ENCODE results near the gene PCDH9.

GRCh38 chr13:67052550-67053490, 177.3 kb downstream of the PCDH9 start:
- TF ChIP-seq CTCF (IDR thresholded peaks at IDR 0.05; ENCODE audit: insufficient read depth, low read depth, low read length), result no peak
- no peak for TF ChIP-seq EZH2 (IDR thresholded peaks at IDR 0.05; ENCODE audit: insufficient read depth, low read length)

All from astrocyte (in vitro differentiated cells and primary cell).